ENCODE data around the gene DDX24. TPM values are rescaled to one million over a fixed set of nuclear protein-coding genes. Genes with fewer than 3 reads are reported as not detected.

DDX24 gene
- polyA plus RNA-seq, 4 donors: 35.1 to 103 (median 57.9) TPM

DNA sequence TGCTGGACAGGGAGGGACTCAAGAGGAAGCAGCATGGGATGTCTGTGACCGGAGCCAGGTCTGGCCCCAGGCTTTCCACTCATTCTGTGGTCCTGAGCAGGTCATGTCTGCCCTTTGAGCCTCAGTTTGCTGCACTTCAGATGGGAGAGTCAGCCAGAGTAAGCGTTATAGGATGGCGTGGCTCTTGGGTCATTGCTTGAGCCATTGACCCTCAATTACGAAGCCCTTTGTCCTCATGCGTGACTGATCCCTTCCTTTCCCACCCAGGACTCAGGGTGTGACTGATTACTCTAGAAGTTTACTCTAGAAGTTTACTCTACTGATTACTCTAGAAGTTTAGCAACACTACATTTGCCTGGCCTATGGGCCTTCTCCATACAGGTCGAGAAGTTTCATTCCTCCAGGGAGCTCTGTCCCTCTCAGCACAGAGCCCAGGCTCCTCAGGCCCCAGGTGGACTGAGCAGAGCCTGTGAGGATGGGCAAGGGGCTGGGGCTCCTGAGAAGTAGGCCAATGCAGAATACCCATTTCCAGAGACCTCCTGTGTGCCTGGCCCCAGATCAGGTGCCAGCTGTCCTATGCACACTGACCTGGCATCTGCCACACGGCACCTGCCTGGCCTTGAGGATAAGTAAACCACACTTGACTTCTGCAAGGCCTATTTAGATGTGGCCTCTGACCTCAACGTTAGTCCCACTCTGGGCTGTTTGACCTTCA lies 21.9 kb upstream of the DDX24 start:
- DNase-seq: peak; percentile 36 to 43
- Histone ChIP-seq H3K36me3 (ENCODE audit: control insufficient read depth in 3 of 3, insufficient read depth in 2 of 3, low read depth in 1 of 3, low read length in 3 of 3) (peaks cover 0 to 19% (median 0%) of the 10 kb centered on the region in 3 donors), H3K9me3 (ENCODE audit: control insufficient read depth in 2 of 2, insufficient read depth in 1 of 2, low read depth in 1 of 2, low read length in 1 of 2) (no peaks in the 10 kb centered on the region), H3K4me3 (ENCODE audit: low read depth in 1 of 3, low read length in 3 of 3) (no peak overlapping the region), H3K4me1 (ENCODE audit: control insufficient read depth in 3 of 3, insufficient read depth in 2 of 3, low read depth in 1 of 3, low read length in 2 of 3) (peaks cover 0 to 6% (median 0%) of the 10 kb centered on the region in 3 donors), H3K27ac (ENCODE audit: low read depth in 1 of 3, low read length in 2 of 3) (no peak overlapping the region), H3K27me3 (ENCODE audit: control insufficient read depth in 3 of 3, insufficient read depth in 3 of 3, low read length in 3 of 3) (no peaks in the 10 kb centered on the region)
- no peak for FAIRE-seq
- WGBS, 3 donors: 67 to 82% (median 82%) methylated on average over 8 of the region's 8 CpGs

DNA sequence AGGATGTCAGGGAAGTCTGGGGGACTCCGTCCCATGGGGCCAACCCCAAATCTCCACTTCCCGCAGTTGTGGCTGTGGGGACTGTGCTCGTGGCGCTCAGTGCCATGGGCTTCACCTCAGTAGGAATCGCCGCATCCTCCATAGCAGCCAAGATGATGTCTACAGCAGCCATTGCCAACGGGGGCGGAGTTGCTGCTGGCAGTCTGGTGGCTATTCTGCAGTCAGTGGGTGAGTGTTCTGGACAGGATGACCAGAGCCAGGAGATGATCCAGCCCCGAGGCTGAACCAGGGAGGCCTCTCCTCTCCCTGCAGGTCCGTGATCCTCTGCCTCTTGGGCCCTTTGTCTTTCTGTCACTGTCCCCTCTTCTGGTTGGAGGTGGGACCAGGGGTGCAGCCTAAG lies 20.7 kb upstream of the DDX24 start:
- Histone ChIP-seq H3K9me3 (ENCODE audit: control insufficient read depth in 2 of 2, insufficient read depth in 1 of 2, low read depth in 1 of 2, low read length in 1 of 2) (no peaks in the 10 kb centered on the region), H3K4me3 (ENCODE audit: low read depth in 1 of 3, low read length in 3 of 3) (no peak overlapping the region), H3K27me3 (ENCODE audit: control insufficient read depth in 3 of 3, insufficient read depth in 3 of 3, low read length in 3 of 3) (no peaks in the 10 kb centered on the region), H3K4me1 (ENCODE audit: control insufficient read depth in 3 of 3, insufficient read depth in 2 of 3, low read depth in 1 of 3, low read length in 2 of 3) (peaks cover 0 to 6% (median 0%) of the 10 kb centered on the region in 3 donors), H3K27ac (ENCODE audit: low read depth in 1 of 3, low read length in 2 of 3) (no peak overlapping the region), H3K36me3 (ENCODE audit: control insufficient read depth in 3 of 3, insufficient read depth in 2 of 3, low read depth in 1 of 3, low read length in 3 of 3) (peaks cover 0 to 29% (median 0%) of the 10 kb centered on the region in 3 donors)
- no peak for FAIRE-seq
- 90 to 97% (median 94%) methylated on average over 10 of the region's 10 CpGs for WGBS, 3 donors
- DNase-seq: no peak

DNA sequence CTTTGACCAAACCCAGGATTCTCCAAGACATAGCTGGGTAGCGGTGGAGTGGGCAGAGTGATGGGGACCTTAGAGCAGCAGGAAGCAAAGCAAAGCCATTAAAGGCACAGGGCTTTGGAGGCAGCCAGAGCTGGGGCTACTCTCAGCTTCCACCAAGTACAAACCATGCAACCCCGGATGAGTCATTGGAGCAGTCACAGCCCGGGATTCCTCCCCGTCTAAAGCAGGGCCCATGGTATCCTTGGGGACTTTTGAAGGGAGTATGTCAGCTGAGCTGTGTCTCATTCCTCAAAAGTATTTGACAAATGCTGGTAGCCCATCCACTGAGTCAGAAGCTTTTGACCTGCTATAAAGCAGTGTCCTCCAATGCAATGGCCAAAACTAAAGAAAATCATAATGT lies 19.8 kb upstream of the DDX24 start:
- peaks cover 0 to 30% (median 0%) of the 10 kb centered on the region in 3 donors for H3K36me3 ChIP-seq (ENCODE audit: control insufficient read depth in 3 of 3, insufficient read depth in 2 of 3, low read depth in 1 of 3, low read length in 3 of 3)

DNA sequence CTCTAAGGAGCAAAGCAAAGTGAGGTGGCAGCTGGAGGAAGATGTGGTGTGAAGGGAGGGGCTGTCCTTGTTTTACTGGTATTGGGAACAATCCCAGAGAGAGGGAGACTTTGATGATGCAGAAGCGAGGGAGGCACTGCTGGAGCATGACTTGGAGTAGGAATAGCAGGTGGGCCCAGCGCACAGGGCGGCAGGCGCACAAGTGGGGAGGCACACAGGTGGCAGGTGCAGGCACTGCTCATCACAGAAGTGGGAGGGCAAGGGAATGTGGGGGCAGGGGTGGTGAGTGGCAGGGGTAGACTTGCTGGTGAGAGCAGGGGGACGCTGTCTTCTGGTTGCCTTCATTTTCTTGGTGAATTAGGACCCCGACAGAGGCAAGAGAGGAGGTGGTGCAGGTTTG lies 18.0 kb upstream of the DDX24 start:
- Histone ChIP-seq H3K4me3 (ENCODE audit: low read depth in 1 of 3, low read length in 3 of 3) (no peak overlapping the region), H3K9me3 (ENCODE audit: control insufficient read depth in 2 of 2, insufficient read depth in 1 of 2, low read depth in 1 of 2, low read length in 1 of 2) (no peaks in the 10 kb centered on the region), H3K36me3 (ENCODE audit: control insufficient read depth in 3 of 3, insufficient read depth in 2 of 3, low read depth in 1 of 3, low read length in 3 of 3) (peaks cover 0 to 30% (median 0%) of the 10 kb centered on the region in 3 donors), H3K27ac (ENCODE audit: low read depth in 1 of 3, low read length in 2 of 3) (no peak overlapping the region), H3K27me3 (ENCODE audit: control insufficient read depth in 3 of 3, insufficient read depth in 3 of 3, low read length in 3 of 3) (no peaks in the 10 kb centered on the region), H3K4me1 (ENCODE audit: control insufficient read depth in 3 of 3, insufficient read depth in 2 of 3, low read depth in 1 of 3, low read length in 2 of 3) (peaks cover 0 to 6% (median 0%) of the 10 kb centered on the region in 3 donors)
- WGBS, 3 donors: 65 to 96% (median 83%) methylated on average over 6 of the region's 6 CpGs
- DNase-seq (no peak), FAIRE-seq (no peak)

More for the DNA sequence above, 19.8 kb upstream of the DDX24 start:
- H3K9me3 ChIP-seq (ENCODE audit: control insufficient read depth in 2 of 2, insufficient read depth in 1 of 2, low read depth in 1 of 2, low read length in 1 of 2): no peaks in the 10 kb centered on the region
- no peak for FAIRE-seq
- WGBS, 3 donors: 86 to 87% (median 87%) methylated on average over 4 of the region's 4 CpGs
- peaks cover 0 to 6% (median 0%) of the 10 kb centered on the region in 3 donors for H3K4me1 ChIP-seq (ENCODE audit: control insufficient read depth in 3 of 3, insufficient read depth in 2 of 3, low read depth in 1 of 3, low read length in 2 of 3)
- DNase-seq: no peak
- H3K27ac ChIP-seq (ENCODE audit: low read depth in 1 of 3, low read length in 2 of 3): no peak overlapping the region
- no peaks in the 10 kb centered on the region for H3K27me3 ChIP-seq (ENCODE audit: control insufficient read depth in 3 of 3, insufficient read depth in 3 of 3, low read length in 3 of 3)
- no peak overlapping the region for H3K4me3 ChIP-seq (ENCODE audit: low read depth in 1 of 3, low read length in 3 of 3)

DNA sequence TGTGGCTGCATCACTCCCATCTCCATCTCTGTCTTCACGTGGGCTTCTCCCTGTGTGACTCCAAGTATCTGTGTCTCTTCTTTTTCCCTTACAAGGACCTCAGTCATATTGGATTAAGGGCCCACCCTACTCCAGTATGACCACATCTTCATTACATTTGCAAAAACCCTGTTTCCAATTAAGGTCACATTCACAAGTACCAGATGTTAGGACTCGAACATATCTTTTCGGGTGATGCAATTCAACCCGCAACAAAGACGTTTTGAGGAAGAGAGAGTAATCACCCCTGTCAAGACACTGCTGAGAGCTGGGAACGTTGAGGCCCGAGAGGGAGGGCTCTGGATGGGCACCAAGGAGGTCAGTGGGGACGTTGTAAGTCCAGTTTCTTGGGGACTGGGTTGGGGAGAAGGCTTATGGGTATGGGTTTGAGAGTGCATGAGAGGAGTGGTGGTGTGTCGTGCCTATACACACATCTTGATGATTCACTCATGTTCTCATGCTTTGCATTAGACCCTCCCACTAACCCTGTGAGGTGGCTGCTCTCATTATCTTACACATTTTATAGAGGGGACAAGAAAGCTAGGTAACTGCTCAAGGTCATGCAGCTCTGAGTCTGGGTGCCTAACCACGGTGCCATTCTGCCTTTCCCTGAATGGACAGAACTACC lies 17.5 kb upstream of the DDX24 start:
- no peaks in the 10 kb centered on the region for H3K27me3 ChIP-seq (ENCODE audit: control insufficient read depth in 3 of 3, insufficient read depth in 3 of 3, low read length in 3 of 3)
- peaks cover 0 to 5% (median 0%) of the 10 kb centered on the region in 3 donors for H3K4me1 ChIP-seq (ENCODE audit: control insufficient read depth in 3 of 3, insufficient read depth in 2 of 3, low read depth in 1 of 3, low read length in 2 of 3)
- DNase-seq (no peak), FAIRE-seq (no peak)
- no peak overlapping the region for H3K27ac ChIP-seq (ENCODE audit: low read depth in 1 of 3, low read length in 2 of 3)
- no peak overlapping the region for H3K4me3 ChIP-seq (ENCODE audit: low read depth in 1 of 3, low read length in 3 of 3)
- H3K36me3 ChIP-seq (ENCODE audit: control insufficient read depth in 3 of 3, insufficient read depth in 2 of 3, low read depth in 1 of 3, low read length in 3 of 3): peaks cover 0 to 27% (median 0%) of the 10 kb centered on the region in 3 donors
- H3K9me3 ChIP-seq (ENCODE audit: control insufficient read depth in 2 of 2, insufficient read depth in 1 of 2, low read depth in 1 of 2, low read length in 1 of 2): no peaks in the 10 kb centered on the region
- WGBS, 3 donors: 68 to 84% (median 79%) methylated on average over 10 of the region's 10 CpGs

DNA sequence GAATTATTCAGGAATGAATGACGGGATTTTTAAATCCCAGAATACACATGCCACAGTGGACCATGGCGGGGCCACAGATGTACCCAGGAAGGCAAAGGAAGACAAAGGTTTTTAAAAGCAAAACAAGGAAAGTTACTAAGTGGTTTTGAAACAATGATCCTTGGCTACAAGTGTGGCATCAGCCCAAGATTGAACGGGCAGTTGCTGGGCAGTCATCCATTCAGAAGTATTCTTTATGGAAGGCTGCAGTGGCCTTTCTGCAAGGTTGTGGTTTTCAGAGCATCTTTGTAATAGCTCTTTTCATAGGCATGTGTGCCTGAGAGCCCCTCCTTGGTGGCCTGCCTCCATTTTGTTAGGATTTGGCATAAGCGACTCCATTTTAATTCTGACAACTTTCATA lies 16.1 kb upstream of the DDX24 start:
- no peak for DNase-seq
- no peak for FAIRE-seq
- Histone ChIP-seq H3K36me3 (ENCODE audit: control insufficient read depth in 3 of 3, insufficient read depth in 2 of 3, low read depth in 1 of 3, low read length in 3 of 3) (peaks cover 0 to 26% (median 0%) of the 10 kb centered on the region in 3 donors), H3K9me3 (ENCODE audit: control insufficient read depth in 2 of 2, insufficient read depth in 1 of 2, low read depth in 1 of 2, low read length in 1 of 2) (no peaks in the 10 kb centered on the region), H3K27me3 (ENCODE audit: control insufficient read depth in 3 of 3, insufficient read depth in 3 of 3, low read length in 3 of 3) (no peaks in the 10 kb centered on the region), H3K4me3 (ENCODE audit: low read depth in 1 of 3, low read length in 3 of 3) (no peak overlapping the region), H3K27ac (ENCODE audit: low read depth in 1 of 3, low read length in 2 of 3) (no peak overlapping the region), H3K4me1 (ENCODE audit: control insufficient read depth in 3 of 3, insufficient read depth in 2 of 3, low read depth in 1 of 3, low read length in 2 of 3) (no peaks in the 10 kb centered on the region)
- 93 to 95% (median 94%) methylated on average over 4 of the region's 4 CpGs for WGBS, 3 donors

DNA sequence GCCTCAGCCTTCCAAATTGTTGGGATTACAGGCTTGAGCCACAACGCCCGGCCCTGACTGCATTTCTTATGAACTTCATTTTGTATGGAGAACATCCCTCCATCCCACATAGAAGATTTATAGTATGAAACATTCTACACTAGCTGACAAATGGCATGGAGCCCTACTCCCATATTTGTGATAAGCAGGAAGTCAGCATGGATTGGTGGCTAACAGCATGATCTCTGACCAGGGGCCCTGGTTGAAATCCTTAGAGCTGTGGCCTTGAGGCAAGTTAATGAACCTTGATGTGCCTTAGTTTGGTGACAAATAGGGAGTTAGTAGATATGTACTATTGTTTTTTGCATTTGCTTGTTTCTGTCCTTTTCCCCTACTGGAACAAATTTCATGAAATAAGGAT lies 12.4 kb upstream of the DDX24 start:
- H3K27ac ChIP-seq (ENCODE audit: low read depth in 1 of 3, low read length in 2 of 3): no peak overlapping the region

DNA sequence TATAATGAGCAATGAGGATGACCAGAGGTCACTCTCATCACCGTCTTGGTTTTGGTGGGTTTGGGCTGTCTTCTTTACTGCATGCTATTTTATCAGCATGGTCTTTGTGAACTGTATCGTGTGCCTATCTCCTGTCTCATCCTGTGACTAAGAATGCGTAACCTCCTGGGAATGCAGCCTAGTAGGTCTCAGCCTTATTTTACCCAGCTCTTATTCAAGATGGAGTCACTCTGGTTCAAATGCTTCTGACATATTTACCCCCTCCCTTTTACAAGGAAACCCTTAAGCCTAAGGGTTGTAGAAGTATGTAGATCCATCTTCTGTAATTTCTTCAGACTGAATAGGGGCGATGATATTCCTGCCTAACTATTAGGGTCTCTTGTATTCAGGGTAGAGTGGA lies 8.5 kb upstream of the DDX24 start:
- Histone ChIP-seq H3K4me1 (ENCODE audit: control insufficient read depth in 3 of 3, insufficient read depth in 2 of 3, low read depth in 1 of 3, low read length in 2 of 3) (no peaks in the 10 kb centered on the region), H3K4me3 (ENCODE audit: low read depth in 1 of 3, low read length in 3 of 3) (no peak overlapping the region), H3K27ac (ENCODE audit: low read depth in 1 of 3, low read length in 2 of 3) (no peak overlapping the region), H3K9me3 (ENCODE audit: control insufficient read depth in 2 of 2, insufficient read depth in 1 of 2, low read depth in 1 of 2, low read length in 1 of 2) (peaks cover 0 to 3% of the 10 kb centered on the region in 2 donors), H3K36me3 (ENCODE audit: control insufficient read depth in 3 of 3, insufficient read depth in 2 of 3, low read depth in 1 of 3, low read length in 3 of 3) (peaks cover 0 to 2% (median 0%) of the 10 kb centered on the region in 3 donors), H3K27me3 (ENCODE audit: control insufficient read depth in 3 of 3, insufficient read depth in 3 of 3, low read length in 3 of 3) (no peaks in the 10 kb centered on the region)
- FAIRE-seq (no peak), DNase-seq (no peak)
- WGBS, 3 donors: 95 to 96% (median 95%) methylated on average over 4 of the region's 4 CpGs

More for the DNA sequence above, 12.4 kb upstream of the DDX24 start:
- 95 to 100% (median 99%) methylated on average over 2 of the region's 2 CpGs for WGBS, 3 donors
- Histone ChIP-seq H3K4me3 (ENCODE audit: low read depth in 1 of 3, low read length in 3 of 3) (no peak overlapping the region), H3K27me3 (ENCODE audit: control insufficient read depth in 3 of 3, insufficient read depth in 3 of 3, low read length in 3 of 3) (no peaks in the 10 kb centered on the region), H3K9me3 (ENCODE audit: control insufficient read depth in 2 of 2, insufficient read depth in 1 of 2, low read depth in 1 of 2, low read length in 1 of 2) (no peaks in the 10 kb centered on the region), H3K36me3 (ENCODE audit: control insufficient read depth in 3 of 3, insufficient read depth in 2 of 3, low read depth in 1 of 3, low read length in 3 of 3) (peaks cover 0 to 11% (median 0%) of the 10 kb centered on the region in 3 donors), H3K4me1 (ENCODE audit: control insufficient read depth in 3 of 3, insufficient read depth in 2 of 3, low read depth in 1 of 3, low read length in 2 of 3) (no peaks in the 10 kb centered on the region)
- DNase-seq: no peak
- no peak for FAIRE-seq
